ENCODE data around the gene HOXD10.

HOXD10 gene

GRCh38 chr2:176105730-176106580 lies 10.6 kb upstream of the HOXD10 start:
- TF ChIP-seq GLIS3 (CRISPR knock-in tag; IDR thresholded peaks at IDR 0.05): no peak
- no peak for TF ChIP-seq ARNTL (CRISPR knock-in tag; IDR thresholded peaks at IDR 0.05; ENCODE audit: borderline replicate concordance, low read depth)
- no peak for TF ChIP-seq CSDC2 (CRISPR knock-in tag; IDR thresholded peaks at IDR 0.05)
- TF ChIP-seq TSHZ2 (CRISPR knock-in tag; IDR thresholded peaks at IDR 0.05): no peak
- no peak for TF ChIP-seq ZNF8 (CRISPR knock-in tag; IDR thresholded peaks at IDR 0.05)
- no peak for TF ChIP-seq ZC3H10 (CRISPR knock-in tag; IDR thresholded peaks at IDR 0.05)
- no peak for TF ChIP-seq POU6F1 (CRISPR knock-in tag; IDR thresholded peaks at IDR 0.05; ENCODE audit: borderline replicate concordance, low read depth)
- TF ChIP-seq ZNF70 (CRISPR knock-in tag; IDR thresholded peaks at IDR 0.05): no peak
- TF ChIP-seq ISL1 (CRISPR knock-in tag; IDR thresholded peaks at IDR 0.05): no peak
- no peak for TF ChIP-seq ZNF565 (CRISPR knock-in tag; conservative IDR thresholded peaks at IDR 0.05; ENCODE audit: low read depth)
- no peak for TF ChIP-seq BACH2 (CRISPR knock-in tag; IDR thresholded peaks at IDR 0.05; ENCODE audit: borderline replicate concordance)
- TF ChIP-seq ZFP30 (CRISPR knock-in tag; IDR thresholded peaks at IDR 0.05): no peak
- no peak for TF ChIP-seq CSRNP3 (CRISPR knock-in tag; IDR thresholded peaks at IDR 0.05)
- no peak for TF ChIP-seq TCF4 (CRISPR knock-in tag; IDR thresholded peaks at IDR 0.05; ENCODE audit: borderline replicate concordance)
- no peak for TF ChIP-seq TOX (CRISPR knock-in tag; IDR thresholded peaks at IDR 0.05; ENCODE audit: borderline replicate concordance)
- TF ChIP-seq SNAI2 (CRISPR knock-in tag; IDR thresholded peaks at IDR 0.05): no peak
- no peak; the same call in 2 of the 3 replicates for ATAC-seq

- ATAC-seq: peak; percentile 8; the same call in 2 of the 3 replicates
- TF ChIP-seq OSR1 (CRISPR knock-in tag; IDR thresholded peaks at IDR 0.05): no peak
- no peak for TF ChIP-seq PPARA (CRISPR knock-in tag; IDR thresholded peaks at IDR 0.05; ENCODE audit: borderline replicate concordance)
- TF ChIP-seq PATZ1 (CRISPR knock-in tag; IDR thresholded peaks at IDR 0.05; ENCODE audit: borderline replicate concordance): no peak
- TF ChIP-seq CSRNP3 (CRISPR knock-in tag; IDR thresholded peaks at IDR 0.05): no peak
- TF ChIP-seq BACH2 (CRISPR knock-in tag; IDR thresholded peaks at IDR 0.05; ENCODE audit: borderline replicate concordance): no peak
- no peak for TF ChIP-seq ZFP3 (CRISPR knock-in tag; IDR thresholded peaks at IDR 0.05)
- TF ChIP-seq ZFP30 (CRISPR knock-in tag; IDR thresholded peaks at IDR 0.05): no peak
- TF ChIP-seq CREB5 (CRISPR knock-in tag; IDR thresholded peaks at IDR 0.05; ENCODE audit: low read depth): no peak
- no peak for TF ChIP-seq ZNF70 (CRISPR knock-in tag; IDR thresholded peaks at IDR 0.05)
- no peak for TF ChIP-seq ISL1 (CRISPR knock-in tag; IDR thresholded peaks at IDR 0.05)
- no peak for TF ChIP-seq POU6F1 (CRISPR knock-in tag; IDR thresholded peaks at IDR 0.05; ENCODE audit: borderline replicate concordance, low read depth)
- no peak for TF ChIP-seq ZC3H10 (CRISPR knock-in tag; IDR thresholded peaks at IDR 0.05)
- TF ChIP-seq CSDC2 (CRISPR knock-in tag; IDR thresholded peaks at IDR 0.05): no peak
- no peak for TF ChIP-seq RARB (CRISPR knock-in tag; IDR thresholded peaks at IDR 0.05)
- TF ChIP-seq ARNTL (CRISPR knock-in tag; IDR thresholded peaks at IDR 0.05; ENCODE audit: borderline replicate concordance, low read depth): no peak
- no peak for TF ChIP-seq GLIS3 (CRISPR knock-in tag; IDR thresholded peaks at IDR 0.05)
Measured at GRCh38 chr2:176106581-176107539, 9.7 kb upstream of the HOXD10 start, which contains the start of gene HOXD11. TSS of gene HOXD11 (plus strand) at chr2:176107280. CDS start at chr2:176107356, 76 bp downstream.
